ENCODE measurements around the gene SH3GL1. TPM values are rescaled to one million over a fixed set of nuclear protein-coding genes. Genes with fewer than 3 reads are reported as not detected.

SH3GL1 gene
- total and polyA plus RNA-seq, 2 of the 4 experiments (the other 2 are of a cell fraction): 28.1 to 138 TPM

GRCh38 chr19:4334929-4335570, 65.3 kb downstream of the SH3GL1 start:
- H2AK9ac ChIP-seq (replicated peaks; ENCODE audit: low read depth, low read length, poor library complexity): no peak overlapping the region
- H3K9me3 ChIP-seq (ENCODE audit: control insufficient read depth, insufficient read depth, low read length): no peaks in the 10 kb centered on the region
- no peak for TF ChIP-seq USF2 (IDR thresholded peaks at IDR 0.05; ENCODE audit: low read depth, low read length)
- H3K18ac ChIP-seq (ENCODE audit: low read depth, low read length): no peak overlapping the region
- in situ Hi-C loops (cut with MboI; ENCODE audit: low sequenced_read_pairs): no loop called here
- H3K36me3 ChIP-seq (ENCODE audit: control insufficient read depth, insufficient read depth, low read length): no peaks in the 10 kb centered on the region
- DNase-seq: no peak
- H4K8ac ChIP-seq (ENCODE audit: low read depth in 2 of 2, low read length in 2 of 2): no peak overlapping the region
- BruUV-seq (replicated peaks): no TSS peak
- CTCF ChIA-PET: no interaction called here
- no peak overlapping the region for H2BK15ac ChIP-seq (ENCODE audit: low read depth, low read length)
- no peak for ATAC-seq (ENCODE audit: low read depth)
- no peak overlapping the region for H2BK20ac ChIP-seq (ENCODE audit: low read depth, low read length)
- peaks cover 4% of the 10 kb centered on the region; the same call in 1 of the 2 replicates for H3K4me1 ChIP-seq (ENCODE audit: control insufficient read depth, insufficient read depth, low read length)
- 90 to 100% methylated on average over 4 to 7 of the region's 7 CpGs for WGBS, 2 experiments (ENCODE audit: extremely low coverage in 2 of 2, insufficient read length in 1 of 2)
- H3K4me2 ChIP-seq (ENCODE audit: low read depth, low read length): no peak overlapping the region
- H3K56ac ChIP-seq (ENCODE audit: extremely low read depth, insufficient read depth, low read length): no peak overlapping the region
- H3K4ac ChIP-seq (ENCODE audit: low read depth, low read length): no peak overlapping the region
- H3K79me1 ChIP-seq (ENCODE audit: low read depth in 1 of 2, low read length in 2 of 2): no peaks in the 10 kb centered on the region
- no peak overlapping the region for H4K5ac ChIP-seq (ENCODE audit: low read depth, low read length)
- POLR2A ChIA-PET (ENCODE audit: unreplicated experiment): no interaction called here
- H3K9ac ChIP-seq (ENCODE audit: low read depth, low read length): no peak overlapping the region
- no peak overlapping the region for H3K4me3 ChIP-seq (ENCODE audit: insufficient read depth, low read depth, low read length)
- dilution Hi-C loops (cut with HindIII; ENCODE audit: low sequenced_read_pairs, unreplicated experiment): no loop called here
- no peak overlapping the region for H4K91ac ChIP-seq (ENCODE audit: insufficient read depth, low read depth, low read length)
- no peak overlapping the region for H3K14ac ChIP-seq (replicated peaks; ENCODE audit: low read depth, low read length)
- H3K23ac ChIP-seq (ENCODE audit: low read depth, low read length): no peak overlapping the region
- intact Hi-C loops (cut with micrococcal nuclease): no loop called here
- peak overlapping the region; percentile 23 for H2AFZ ChIP-seq (replicated peaks; ENCODE audit: low read length, poor library complexity)
- no peak overlapping the region for H3K27ac ChIP-seq (ENCODE audit: insufficient read depth, low read length)
- H3K9me1 ChIP-seq (ENCODE audit: insufficient read depth, low read length): 0 out of 2 replicates have a peak, but pooled peaks cover 2% of the 10 kb centered on the region
- H2BK5ac ChIP-seq (ENCODE audit: low read depth, low read length, poor library complexity, severe bottlenecking): peak overlapping the region; percentile 26
- no peak overlapping the region for H2BK120ac ChIP-seq (ENCODE audit: low read depth, low read length)
- H3K27me3 ChIP-seq (ENCODE audit: control insufficient read depth, insufficient read depth, low read length): no peaks in the 10 kb centered on the region
- H2AK5ac ChIP-seq (ENCODE audit: low read depth, low read length): no peak overlapping the region
- H4K20me1 ChIP-seq (ENCODE audit: insufficient read depth, low read length): no peaks in the 10 kb centered on the region

Measured in IMR-90 (cell line).